ENCODE data around the gene OR2G6.
"Not testable (repeated sequence)": the region's sequence is repeated elsewhere in the genome, so short reads cannot be mapped to it uniquely, and the experiment has no call there.

OR2G6 gene

GRCh38 chr1:248574657-248575056 is 66.8 kb downstream of the OR2G6 start, which contains the start of gene OR2T34:
OR2T34 (minus strand) TSS chr1:248574757; CDS start chr1:248574757, 0 bp downstream.
- not testable (repeated sequence) for DNase-seq (ENCODE audit: low spot score)

GRCh38 chr1:248576260-248576980 is 68.5 kb downstream of the OR2G6 start:
- no peak for DNase-seq (ENCODE audit: low spot score)
